GM10847 (cell line): ENCODE data around the gene C1orf198.

Source experiments
- POLR2A ChIP-seq: IDR thresholded peaks from 2 replicates; pipeline ENCODE4 v1.6.1; 2011; ENCODE audit not compliant: insufficient read length; ENCODE audit errors: extremely low read depth

The C1orf198 gene

DNA sequence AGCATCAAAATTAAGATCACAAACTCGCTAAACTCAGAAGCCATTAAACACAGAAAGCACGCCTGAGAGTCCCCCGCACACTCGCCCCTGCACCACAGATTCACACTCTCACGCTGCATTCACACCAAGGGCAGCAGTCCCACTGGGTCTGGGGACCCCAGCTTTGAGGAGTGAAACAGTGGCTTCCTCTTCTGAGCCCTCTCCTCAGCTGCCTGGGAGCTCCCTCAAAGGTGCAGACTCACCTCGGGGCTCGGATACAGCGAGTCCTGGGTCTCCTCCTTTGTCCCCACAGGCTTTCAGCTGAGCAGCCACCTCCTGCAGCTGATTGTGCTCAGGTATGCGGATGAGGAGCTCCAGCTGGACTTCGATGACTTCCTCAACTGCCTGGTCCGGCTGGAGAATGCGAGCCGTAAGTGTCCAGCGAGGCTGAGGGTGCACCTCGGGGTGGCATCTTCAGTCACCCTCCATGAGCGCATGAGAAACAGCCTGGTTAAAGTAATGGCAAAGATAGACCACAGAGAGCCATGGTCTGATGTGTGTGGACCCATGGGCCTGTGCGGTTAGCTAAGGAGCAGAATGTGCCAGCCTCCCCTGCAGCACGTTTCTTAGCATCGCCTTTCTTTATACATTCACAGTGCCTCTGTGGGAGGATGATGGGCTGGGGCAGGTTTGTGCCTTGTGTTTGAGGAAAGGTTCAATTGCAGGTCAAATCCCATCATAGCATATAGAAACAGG, 73.3 kb downstream of the C1orf198 start:
- no peak for TF ChIP-seq POLR2A

DNA sequence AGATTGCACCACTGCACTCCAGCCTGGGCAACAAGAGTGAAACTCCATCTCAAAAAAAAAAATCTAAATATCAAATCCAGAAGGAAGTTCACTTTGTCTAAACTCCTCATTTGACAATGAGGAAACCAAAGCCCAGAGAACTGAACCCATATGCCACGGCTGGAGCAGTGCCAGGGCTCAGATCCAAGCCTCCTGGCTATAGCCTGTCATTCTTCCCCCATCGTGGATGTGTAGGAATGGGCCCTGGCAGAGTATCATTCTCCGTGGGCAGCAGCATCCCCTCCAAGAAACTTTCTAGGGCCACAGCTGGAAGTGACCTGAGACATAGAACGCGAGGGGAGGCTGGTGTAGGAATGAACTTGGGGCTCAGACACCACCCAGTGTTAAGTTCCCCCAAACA, 73.9 kb downstream of the C1orf198 start:
- TF ChIP-seq POLR2A = no peak

DNA sequence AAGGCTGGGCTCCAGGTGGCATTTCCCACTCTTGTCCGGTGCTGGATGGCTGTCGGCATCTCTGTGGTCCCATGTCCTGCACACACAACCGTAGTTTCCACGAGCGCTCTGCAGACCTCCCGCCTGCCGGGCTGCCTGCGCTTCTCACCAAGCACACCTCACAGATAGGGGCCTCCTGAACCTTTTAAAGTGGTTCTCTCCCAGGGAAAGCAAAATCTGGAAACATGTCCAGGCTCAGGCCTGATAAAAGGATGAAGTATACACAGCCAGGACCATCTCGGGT, 74.9 kb downstream of the C1orf198 start:
- no peak for TF ChIP-seq POLR2A

DNA sequence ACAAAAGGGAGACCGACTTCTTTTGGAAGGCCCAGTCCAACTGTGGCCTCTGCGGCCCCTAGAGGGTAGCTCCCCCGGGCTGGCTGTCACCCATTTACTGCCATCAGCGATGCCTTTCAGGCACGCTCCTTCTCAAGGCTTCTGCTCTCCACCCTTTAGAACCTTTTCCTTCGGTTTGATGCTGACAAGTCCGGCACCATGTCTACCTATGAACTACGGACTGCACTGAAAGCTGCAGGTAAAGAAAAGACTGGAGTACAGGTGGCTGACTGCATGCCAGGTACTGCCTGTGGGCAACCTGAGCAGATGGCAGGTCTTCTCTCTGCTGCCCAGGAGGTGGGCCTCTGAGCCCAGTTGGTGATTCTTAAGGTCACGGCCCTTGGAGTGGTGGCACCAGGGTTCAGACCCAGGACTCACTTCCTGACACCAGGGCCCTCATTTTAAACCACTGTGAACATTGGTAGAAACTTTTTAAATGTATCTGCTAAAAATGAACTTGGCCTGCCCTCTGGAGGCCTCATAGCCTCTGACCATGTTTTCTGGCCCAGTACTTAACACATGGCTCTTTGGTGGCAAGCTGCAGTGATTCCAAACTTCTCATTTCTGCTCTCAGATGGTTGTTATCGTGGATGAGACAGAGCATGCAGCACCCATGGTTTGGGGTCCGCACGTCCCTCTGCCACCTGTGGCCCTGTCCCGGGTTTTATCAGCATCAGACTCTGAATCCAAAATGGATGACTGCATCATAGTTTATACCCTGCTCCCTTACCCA, 75.4 kb downstream of the C1orf198 start:
- no peak for TF ChIP-seq POLR2A

DNA sequence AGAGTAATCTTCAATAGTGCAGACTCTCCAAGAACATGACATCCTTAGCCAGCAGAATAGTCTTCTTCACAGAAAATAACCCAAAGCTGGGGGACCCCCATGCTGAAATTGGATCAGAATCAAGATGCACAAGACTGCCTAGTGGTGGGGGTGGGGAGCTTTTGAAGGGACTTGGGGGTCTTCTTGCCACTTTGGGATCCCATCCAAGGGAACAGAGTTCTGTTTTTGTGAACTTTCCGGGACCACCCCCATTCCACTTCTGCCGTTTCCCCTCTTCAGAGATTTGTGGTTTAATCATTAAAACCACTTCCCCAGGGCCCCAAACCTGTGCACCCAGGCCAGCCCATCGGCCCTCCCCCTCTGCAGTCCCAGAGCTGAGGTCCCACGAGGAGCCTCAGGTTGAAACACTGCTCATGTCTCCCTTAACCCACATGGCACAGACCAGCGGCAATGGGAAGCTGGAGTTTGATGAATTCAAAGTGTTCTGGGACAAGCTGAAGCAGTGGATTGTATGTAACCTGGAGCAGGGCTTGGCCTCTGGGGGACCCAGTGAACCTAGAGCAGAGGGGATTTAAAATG, 76.2 kb downstream of the C1orf198 start:
- no peak for TF ChIP-seq POLR2A

DNA sequence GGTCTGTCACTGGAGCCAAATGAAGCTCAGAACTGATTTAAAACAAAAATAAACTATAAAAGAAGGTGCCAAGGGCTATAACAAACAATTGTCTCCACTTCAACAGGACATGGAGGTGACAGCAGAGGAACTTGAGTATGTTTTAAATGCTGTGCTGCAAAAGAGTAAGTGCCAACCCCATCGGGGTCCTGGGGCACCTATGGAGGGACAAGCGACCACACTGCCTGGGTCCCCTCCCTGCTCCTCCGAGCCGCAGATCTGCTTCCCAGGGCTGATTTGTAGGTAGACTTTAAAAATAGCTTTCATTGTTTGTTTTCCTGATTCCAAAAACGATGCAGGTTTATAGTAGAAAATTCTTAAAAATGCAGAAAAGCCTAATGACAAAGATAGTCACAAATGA, 78.3 kb downstream of the C1orf198 start:
- no peak for TF ChIP-seq POLR2A

DNA sequence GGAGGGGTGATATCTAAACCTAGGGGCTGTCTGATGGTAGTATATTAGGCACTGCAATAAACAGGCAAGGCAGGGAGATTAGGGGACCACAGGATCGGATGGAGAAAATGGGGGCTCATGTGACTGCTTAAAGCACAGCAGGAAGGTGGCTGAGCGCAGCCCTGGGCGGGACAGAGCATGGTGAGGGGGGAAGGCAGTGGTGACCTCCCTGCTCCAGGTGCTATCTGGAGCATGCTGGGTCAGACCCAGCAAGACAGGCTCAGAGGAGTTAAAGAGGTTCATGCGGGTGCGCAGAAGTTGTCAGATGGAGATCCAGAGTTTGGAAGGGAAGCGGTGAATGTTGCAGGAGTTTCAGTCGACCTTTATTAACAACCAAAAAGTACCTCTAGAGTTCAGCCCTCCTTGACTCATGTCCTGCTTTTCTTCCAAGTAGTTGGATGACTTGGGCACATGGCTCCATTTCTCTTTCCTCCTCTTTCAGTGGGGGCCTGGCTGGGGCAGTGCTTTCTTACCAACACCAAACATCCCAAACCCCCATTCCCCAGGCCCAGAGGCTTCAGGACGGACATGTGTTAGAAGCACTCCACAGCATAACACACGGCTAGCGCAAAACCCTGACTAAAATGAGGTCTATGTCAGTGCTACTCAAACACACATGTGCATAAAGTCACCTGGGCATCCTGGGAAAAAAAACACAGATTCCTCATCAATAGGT, 79.6 kb downstream of the C1orf198 start:
- TF ChIP-seq POLR2A = no peak

DNA sequence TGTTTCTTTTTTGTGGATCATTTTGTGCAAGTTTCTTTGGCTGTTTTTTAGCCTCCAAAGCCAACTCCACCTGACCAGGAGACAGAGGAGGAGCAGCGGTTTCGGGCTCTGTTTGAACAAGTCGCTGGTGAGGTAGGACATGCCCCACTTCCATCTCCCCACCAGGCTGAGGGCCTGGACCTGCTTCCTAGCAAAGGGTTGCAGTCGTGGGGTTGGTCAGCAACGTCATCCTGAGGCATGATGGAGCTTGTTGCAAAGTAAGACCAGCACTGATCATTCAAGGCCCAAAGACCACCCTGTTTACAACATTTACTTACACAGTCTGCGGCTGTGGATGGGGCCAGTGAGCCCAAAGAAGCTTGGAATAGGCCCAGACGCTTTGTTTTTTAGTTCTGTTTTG, 80.8 kb downstream of the C1orf198 start:
- TF ChIP-seq POLR2A = no peak
